ENCODE results near the gene PHLDB2. TPM values are rescaled to one million over a fixed set of nuclear protein-coding genes. Genes with fewer than 3 reads are reported as not detected.

The PHLDB2 gene
- total RNA-seq, 1 experiment from 2014 or later, result 13.2 TPM

- Mint-ChIP-seq H3K27ac (no peak overlapping the region), H3K9me3 (no peaks in the 10 kb centered on the region), H3K4me3 (no peak overlapping the region), H3K4me1 (no peaks in the 10 kb centered on the region), H3K27me3 (ENCODE audit: low read depth) (no peaks in the 10 kb centered on the region), H3K36me3 (ENCODE audit: insufficient read depth in 1 of 3, low read depth in 3 of 3) (peaks cover 0 to 3% (median 0%) of the 10 kb centered on the region in 3 experiments; a peak in 3 of 7 replicates)
- Histone ChIP-seq H3T11ph (ENCODE audit: low read length) (no peak overlapping the region), H3K14ac (ENCODE audit: insufficient read depth, low read length) (no peak overlapping the region), H3K4me2 (ENCODE audit: insufficient read depth, insufficient read length, low read length) (no peak overlapping the region), H3K27me3 (ENCODE audit: insufficient read depth, low read length) (no peaks in the 10 kb centered on the region), H2BK20ac (ENCODE audit: low read depth, low read length, poor library complexity, severe bottlenecking) (no peak overlapping the region), H2AFZ (ENCODE audit: low read length) (no peak overlapping the region), H3K56ac (ENCODE audit: insufficient read length, low read depth, low read length) (no peak overlapping the region), H3K9ac (ENCODE audit: extremely low read depth, insufficient read length, low read length) (no peak overlapping the region), H3K23me2 (ENCODE audit: insufficient read length, low read depth, low read length, poor library complexity, severe bottlenecking) (no peaks in the 10 kb centered on the region), H4K5ac (ENCODE audit: insufficient read length, low read depth, low read length) (no peak overlapping the region), H3K79me1 (ENCODE audit: insufficient read depth, low read depth, low read length, poor library complexity, severe bottlenecking) (no peaks in the 10 kb centered on the region), H3K4ac (ENCODE audit: low read depth, low read length) (no peak overlapping the region), H3K79me2 (ENCODE audit: insufficient read depth, low read length) (no peaks in the 10 kb centered on the region), H4K20me1 (ENCODE audit: control insufficient read depth, insufficient read depth, insufficient read length) (no peaks in the 10 kb centered on the region), H2BK12ac (ENCODE audit: insufficient read length, low read depth, low read length) (no peak overlapping the region), H3K9me3 (ENCODE audit: control insufficient read depth, low read depth, low read length) (no peaks in the 10 kb centered on the region), H2BK5ac (ENCODE audit: insufficient read length, low read length) (no peak overlapping the region), H2AK5ac (ENCODE audit: insufficient read length, low read length) (no peak overlapping the region), H2BK15ac (ENCODE audit: low read depth, low read length) (no peak overlapping the region), H3K27ac (ENCODE audit: insufficient read length, low read depth, low read length) (no peak overlapping the region), H3K23ac (ENCODE audit: insufficient read length, low read depth, low read length) (no peak overlapping the region), H3K18ac (ENCODE audit: insufficient read length, low read depth, low read length) (no peak overlapping the region), H4K91ac (ENCODE audit: insufficient read length, low read depth, low read length) (no peak overlapping the region), H2BK120ac (ENCODE audit: low read depth, low read length, poor library complexity, severe bottlenecking) (no peak overlapping the region), H3K4me1 (ENCODE audit: insufficient read depth, low read length) (no peaks in the 10 kb centered on the region), H4K8ac (replicated peaks; ENCODE audit: insufficient read length, low read depth, low read length) (no peak overlapping the region)
- WGBS (ENCODE audit: extremely low coverage, insufficient read length, low lambda C conversion rate), result no CpG with 5 or more reads among the region's 5 CpGs
- DNase-seq, result no peak
- TF ChIP-seq, protein P1, sequence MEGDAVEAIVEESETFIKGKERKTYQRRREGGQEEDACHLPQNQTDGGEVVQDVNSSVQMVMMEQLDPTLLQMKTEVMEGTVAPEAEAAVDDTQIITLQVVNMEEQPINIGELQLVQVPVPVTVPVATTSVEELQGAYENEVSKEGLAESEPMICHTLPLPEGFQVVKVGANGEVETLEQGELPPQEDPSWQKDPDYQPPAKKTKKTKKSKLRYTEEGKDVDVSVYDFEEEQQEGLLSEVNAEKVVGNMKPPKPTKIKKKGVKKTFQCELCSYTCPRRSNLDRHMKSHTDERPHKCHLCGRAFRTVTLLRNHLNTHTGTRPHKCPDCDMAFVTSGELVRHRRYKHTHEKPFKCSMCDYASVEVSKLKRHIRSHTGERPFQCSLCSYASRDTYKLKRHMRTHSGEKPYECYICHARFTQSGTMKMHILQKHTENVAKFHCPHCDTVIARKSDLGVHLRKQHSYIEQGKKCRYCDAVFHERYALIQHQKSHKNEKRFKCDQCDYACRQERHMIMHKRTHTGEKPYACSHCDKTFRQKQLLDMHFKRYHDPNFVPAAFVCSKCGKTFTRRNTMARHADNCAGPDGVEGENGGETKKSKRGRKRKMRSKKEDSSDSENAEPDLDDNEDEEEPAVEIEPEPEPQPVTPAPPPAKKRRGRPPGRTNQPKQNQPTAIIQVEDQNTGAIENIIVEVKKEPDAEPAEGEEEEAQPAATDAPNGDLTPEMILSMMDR (conservative IDR thresholded peaks at IDR 0.05), result no peak; the same call in 2 of the 3 replicates
Observed at GRCh38 chr3:112013784-112014143, 154.7 kb downstream of the PHLDB2 start.

Measured in H9 (cell line).